ENCODE data around the gene FPR3.

- TF ChIP-seq EZH2phosphoT487 (IDR thresholded peaks at IDR 0.05; ENCODE audit: low read depth), result no peak
- no peak for TF ChIP-seq CTCF (IDR thresholded peaks at IDR 0.05; ENCODE audit: low read depth, low read length)
Observed at GRCh38 chr19:51803519-51803918, 8.6 kb downstream of the FPR3 start.

Measured in OCI-LY3 (cell line).